ENCODE results near the gene MVK.

The MVK gene

DNA sequence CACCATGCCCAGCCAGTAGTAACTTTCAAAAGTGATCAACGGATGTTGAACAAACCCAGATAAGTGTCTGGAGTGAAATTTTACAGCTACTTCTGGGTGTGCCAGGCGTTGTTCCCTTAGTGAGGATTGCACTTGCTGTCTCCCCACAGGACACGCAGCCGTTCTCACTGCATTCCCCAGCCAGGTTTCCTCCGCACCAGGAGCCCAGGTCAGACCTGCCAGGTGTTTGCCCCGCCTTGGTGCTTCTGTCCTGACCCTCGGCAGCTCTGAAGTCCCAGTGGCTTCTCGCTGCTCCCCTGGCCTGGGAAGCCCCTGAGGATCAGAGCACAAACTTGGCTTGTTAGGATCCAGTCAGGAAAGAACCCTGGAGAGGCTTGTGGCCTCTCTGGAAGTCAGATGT lies 36.5 kb upstream of the MVK start:
- ChIA-PET POLR2A (no interaction called here), CTCF (interaction anchor here (1.2 to 2.2 kb wide), 3 partner anchors 15 to 20 kb away, joined by 3 to 7 read pairs (median 5); no protein-coding TSS in a partner anchor)
- TF ChIP-seq, protein P1, sequence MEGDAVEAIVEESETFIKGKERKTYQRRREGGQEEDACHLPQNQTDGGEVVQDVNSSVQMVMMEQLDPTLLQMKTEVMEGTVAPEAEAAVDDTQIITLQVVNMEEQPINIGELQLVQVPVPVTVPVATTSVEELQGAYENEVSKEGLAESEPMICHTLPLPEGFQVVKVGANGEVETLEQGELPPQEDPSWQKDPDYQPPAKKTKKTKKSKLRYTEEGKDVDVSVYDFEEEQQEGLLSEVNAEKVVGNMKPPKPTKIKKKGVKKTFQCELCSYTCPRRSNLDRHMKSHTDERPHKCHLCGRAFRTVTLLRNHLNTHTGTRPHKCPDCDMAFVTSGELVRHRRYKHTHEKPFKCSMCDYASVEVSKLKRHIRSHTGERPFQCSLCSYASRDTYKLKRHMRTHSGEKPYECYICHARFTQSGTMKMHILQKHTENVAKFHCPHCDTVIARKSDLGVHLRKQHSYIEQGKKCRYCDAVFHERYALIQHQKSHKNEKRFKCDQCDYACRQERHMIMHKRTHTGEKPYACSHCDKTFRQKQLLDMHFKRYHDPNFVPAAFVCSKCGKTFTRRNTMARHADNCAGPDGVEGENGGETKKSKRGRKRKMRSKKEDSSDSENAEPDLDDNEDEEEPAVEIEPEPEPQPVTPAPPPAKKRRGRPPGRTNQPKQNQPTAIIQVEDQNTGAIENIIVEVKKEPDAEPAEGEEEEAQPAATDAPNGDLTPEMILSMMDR (IDR thresholded peaks at IDR 0.05; ENCODE audit: control extremely low read depth, extremely low read depth, low read depth, missing control alignments) = no peak
- DNase-seq (ENCODE audit: extremely low spot score) = no peak

DNA sequence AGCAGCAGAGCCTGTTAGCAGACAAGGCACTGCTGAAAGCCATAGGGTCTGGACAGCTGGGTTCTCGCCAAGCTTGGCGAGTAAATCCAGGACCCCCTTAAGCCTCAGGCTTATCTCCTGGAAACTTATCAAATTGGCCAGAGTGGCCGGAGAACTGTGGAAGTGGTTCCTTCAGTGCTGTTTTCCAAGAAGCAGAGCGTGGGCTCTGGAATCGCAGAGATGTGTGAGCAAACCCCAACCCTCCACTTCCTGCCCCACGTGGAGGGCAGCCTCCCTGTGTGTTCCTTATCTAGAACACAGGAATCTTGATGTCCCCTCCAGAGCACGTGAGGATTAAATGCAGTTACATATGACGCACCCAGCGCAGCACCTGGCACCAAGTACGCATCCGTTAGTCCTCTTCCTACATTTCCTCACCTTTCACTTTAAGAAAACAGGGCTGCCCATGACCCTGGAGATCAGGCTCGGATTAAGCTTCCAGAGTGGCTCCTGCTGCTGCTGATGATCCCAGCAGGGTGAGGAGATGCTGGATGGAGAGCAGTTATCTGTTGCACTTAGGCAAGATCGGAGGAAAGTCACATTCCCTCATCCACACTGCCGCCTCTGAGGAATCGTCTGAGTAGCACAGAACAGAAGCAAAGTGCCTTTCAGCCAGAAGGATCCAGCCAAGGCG lies 35.3 kb upstream of the MVK start:
- DNase-seq (ENCODE audit: extremely low spot score) = no peak
- CTCF ChIA-PET = interaction anchor here (1.1 to 1.3 kb wide), 3 partner anchors 14 to 21 kb away, joined by 3 to 5 read pairs (median 3); no protein-coding TSS in a partner anchor
- POLR2A ChIA-PET = no interaction called here
- TF ChIP-seq, protein P1 (IDR thresholded peaks at IDR 0.05; ENCODE audit: control extremely low read depth, extremely low read depth, low read depth, missing control alignments) = no peak

DNA sequence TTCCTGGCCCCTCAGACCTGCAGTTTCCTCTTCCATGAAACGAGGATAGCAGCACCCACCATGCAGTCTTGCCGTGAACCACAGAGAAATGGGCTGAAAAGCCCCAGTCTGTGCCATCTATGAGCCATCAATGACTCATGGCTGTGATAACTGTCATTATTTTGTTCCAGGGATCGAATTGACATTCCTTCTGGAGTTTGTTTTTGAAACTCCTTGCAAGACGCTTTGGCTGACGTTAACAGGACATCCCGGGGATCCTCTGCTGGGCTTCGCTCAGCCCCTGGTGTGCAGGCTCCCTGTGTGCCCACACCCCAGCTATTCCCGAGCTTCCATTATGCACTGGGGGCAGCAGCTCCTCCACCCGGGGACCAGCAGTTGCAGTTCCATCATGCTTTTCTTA lies 34.1 kb upstream of the MVK start:
- POLR2A ChIA-PET = no interaction called here
- no peak for DNase-seq (ENCODE audit: extremely low spot score)
- TF ChIP-seq, protein P1 (IDR thresholded peaks at IDR 0.05; ENCODE audit: control extremely low read depth, extremely low read depth, low read depth, missing control alignments) = no peak
- CTCF ChIA-PET = interaction anchor here (0.6 to 1.5 kb wide), 2 partner anchors 20 to 58 kb away, joined by 3 to 4 read pairs; no protein-coding TSS in a partner anchor

DNA sequence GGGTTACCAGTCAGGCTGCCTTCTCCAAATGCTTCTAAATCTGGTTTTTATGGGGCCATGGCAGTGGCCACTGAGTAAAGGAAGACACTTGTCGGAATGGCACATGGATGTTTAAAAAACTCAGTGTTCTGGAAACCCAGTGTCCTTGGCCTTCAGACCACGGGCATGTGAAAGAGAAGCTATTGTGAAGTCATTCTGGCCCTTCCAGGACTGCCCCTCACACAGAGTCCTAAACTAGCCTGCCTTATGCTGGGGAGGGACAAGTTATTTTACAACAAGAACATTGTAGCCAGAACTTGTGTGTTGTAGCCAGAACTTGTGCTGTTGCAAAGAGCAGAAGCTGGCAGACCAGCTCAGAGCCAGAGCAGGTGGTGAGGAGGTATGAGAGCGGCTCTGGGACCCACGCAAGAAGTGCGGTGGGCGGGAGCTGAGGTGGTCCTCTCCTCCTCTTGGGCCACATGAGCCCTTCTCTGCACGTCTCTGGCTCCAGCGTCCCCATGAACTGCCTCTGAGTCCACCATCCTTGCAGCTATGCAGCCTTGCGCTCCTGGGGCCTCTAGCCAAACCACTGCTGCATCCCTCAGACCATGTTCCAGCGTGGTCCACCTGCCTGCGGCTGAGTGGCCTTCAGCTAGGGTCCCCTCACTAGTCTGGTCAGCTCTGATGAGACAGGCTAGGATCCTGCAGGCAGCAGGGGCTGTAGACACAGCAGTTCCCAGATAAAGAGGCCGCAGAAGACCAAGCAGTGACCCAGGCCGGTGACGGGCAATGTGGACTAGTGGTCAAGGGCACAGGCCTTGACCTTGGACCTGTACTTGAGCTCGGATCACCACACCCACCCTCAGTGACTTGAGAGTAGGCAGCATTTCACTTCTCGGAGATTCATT lies 32.8 kb upstream of the MVK start:
- CTCF ChIA-PET = interaction anchor here (0.8 to 1.5 kb wide), 4 partner anchors 11 to 57 kb away, joined by 3 to 4 read pairs (median 3); no protein-coding TSS in a partner anchor
- POLR2A ChIA-PET = no interaction called here
- DNase-seq (ENCODE audit: extremely low spot score) = no peak
- TF ChIP-seq, protein P1 (IDR thresholded peaks at IDR 0.05; ENCODE audit: control extremely low read depth, extremely low read depth, low read depth, missing control alignments) = no peak

DNA sequence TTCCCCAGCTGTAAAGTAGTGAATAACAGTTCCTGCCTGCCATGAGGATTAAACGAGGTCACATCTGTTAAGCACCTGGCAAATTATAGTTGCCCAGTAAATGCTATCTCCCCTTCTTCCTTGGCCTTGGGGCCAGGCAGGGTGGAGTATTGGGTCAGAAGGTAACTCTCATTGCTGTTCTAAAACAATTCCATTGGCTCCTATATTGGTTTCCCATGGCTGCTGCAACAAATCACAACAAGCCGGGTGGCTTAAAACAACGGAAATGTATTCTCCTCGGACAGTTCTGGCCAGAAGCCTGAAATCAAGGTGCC lies 32.2 kb upstream of the MVK start:
- TF ChIP-seq, protein P1 (IDR thresholded peaks at IDR 0.05; ENCODE audit: control extremely low read depth, extremely low read depth, low read depth, missing control alignments) = no peak
- DNase-seq (ENCODE audit: extremely low spot score) = no peak
- ChIA-PET CTCF (interaction anchor here (0.8 to 1.3 kb wide), 3 partner anchors 10 to 56 kb away, joined by 3 read pairs; no protein-coding TSS in a partner anchor), POLR2A (no interaction called here)

DNA sequence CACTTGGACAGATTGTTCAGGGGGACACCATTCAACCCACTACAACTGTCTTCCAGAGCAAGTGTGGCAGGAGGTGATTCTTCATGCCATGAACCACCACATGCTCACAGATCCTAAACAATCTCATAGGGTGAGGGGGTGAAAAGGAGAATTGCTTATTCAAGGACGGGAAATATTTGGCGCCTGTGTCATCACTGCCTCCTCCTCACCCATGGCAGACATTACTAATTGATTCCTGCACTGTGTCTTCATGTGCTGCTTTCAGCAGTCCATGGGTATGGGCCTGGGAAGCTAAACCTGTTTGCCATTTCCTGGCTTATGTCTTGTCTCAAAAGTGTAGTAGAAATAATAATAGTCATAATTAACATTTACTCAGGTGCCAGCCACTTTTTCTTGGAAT lies 31.6 kb upstream of the MVK start:
- TF ChIP-seq, protein P1 (IDR thresholded peaks at IDR 0.05; ENCODE audit: control extremely low read depth, extremely low read depth, low read depth, missing control alignments) = no peak
- ChIA-PET CTCF (no interaction called here), POLR2A (no interaction called here)

More for the DNA sequence above, 31.6 kb upstream of the MVK start:
- DNase-seq (ENCODE audit: extremely low spot score) = no peak

Data from GM10248 (cell line).